Lung (tissue), 12 donors: ENCODE measurements around the gene WBP11. TPM values are rescaled to one million over a fixed set of nuclear protein-coding genes. Genes with fewer than 3 reads are reported as not detected.

Source experiments
- ATAC-seq: fragments of 200-7000 bp; cut with Tn5 transposase; one replicate; pipeline ENCODE4 v1.9.1; 2020; ENCODE audit warnings: moderate number of reproducible peaks; ENCODE audit not compliant: insufficient read depth, low FRiP score
- DNase-seq, 3 donors: peaks; one replicate each; pipeline ENCODE4 v3.0.0-alpha.2; 2013 to 2017
- H3K27ac ChIP-seq, 2 donors: one replicate each; pipeline ENCODE4 v1.5.1; 2013; ENCODE audit warnings: mild to moderate bottlenecking in 2 of 2, moderate library complexity in 2 of 2, control low read depth in 1 of 2, inconsistent platforms in 1 of 2, low read depth in 1 of 2, low read length in 1 of 2
- H3K27me3 ChIP-seq, 3 donors: one replicate each; pipeline ENCODE4 v1.5.1; 2013; ENCODE audit warnings: low read length in 2 of 3; ENCODE audit not compliant: control insufficient read depth in 3 of 3, insufficient read depth in 3 of 3
- H3K36me3 ChIP-seq, 4 donors: one replicate each; pipeline ENCODE4 v1.5.1; 2013; ENCODE audit warnings: low read length in 4 of 4, mild to moderate bottlenecking in 1 of 4, moderate library complexity in 1 of 4; ENCODE audit not compliant: control insufficient read depth in 4 of 4, insufficient read depth in 4 of 4
- H3K4me1 ChIP-seq, 5 donors: one replicate each; pipeline ENCODE4 v1.5.1; 2013; ENCODE audit warnings: low read length in 5 of 5, mild to moderate bottlenecking in 2 of 5, moderate library complexity in 1 of 5; ENCODE audit not compliant: control insufficient read depth in 5 of 5, insufficient read depth in 5 of 5
- H3K4me3 ChIP-seq: one replicate; pipeline ENCODE4 v1.5.1; 2013; ENCODE audit warnings: mild to moderate bottlenecking, control low read depth, moderate library complexity
- H3K9ac ChIP-seq, 2 donors: one replicate each; pipeline ENCODE4 v1.5.1; 2013; ENCODE audit warnings: low read length in 2 of 2, control low read depth in 1 of 2; ENCODE audit not compliant: insufficient read depth in 1 of 2
- H3K9me3 ChIP-seq, 4 donors: one replicate each; pipeline ENCODE4 v1.5.1; 2013; ENCODE audit warnings: low read length in 3 of 4, mild to moderate bottlenecking in 1 of 4, moderate library complexity in 1 of 4; ENCODE audit not compliant: control insufficient read depth in 4 of 4, insufficient read depth in 3 of 4
- CTCF ChIP-seq: IDR thresholded peaks from 2 replicates; pipeline ENCODE4 v1.5.1; 2012; ENCODE audit warnings: mild to moderate bottlenecking; ENCODE audit errors: control extremely low read depth, extremely low read depth
- WGBS, 2 donors: extraction: QIAGEN DNeasy Blood & Tissue Kit; methylation state at CpG; one replicate each; pipeline ENCODE4 v1.1.7; 2013; 5-methylcytosine and 5-hydroxymethylcytosine counted together
- polyA plus RNA-seq, 2 donors: library from polyadenylated mRNA; stranded (reverse); fragments of 200-250 nt; gene quantifications; one replicate each; pipeline ENCODE4 v1.2.1, GENCODE V29; 2013
- total RNA-seq, 2 donors: library from RNA; depleted of rRNA in 1 of 2; stranded (reverse); fragments of >200 nt in 1 of 2; gene quantifications; one replicate each; pipeline ENCODE4 v1.2.1, GENCODE V29; 2014 to 2021
- donor health status: control.
- donor health status: control.
- donor health status: Bipolar disorder and iron deficiency.
- donor health status: healthy.
- donor health status: DM: yes; HTN: yes; CAD: no.

Gene WBP11
- total and polyA plus RNA-seq, 4 donors: 14.8 to 52.8 (median 30.6) TPM

DNA sequence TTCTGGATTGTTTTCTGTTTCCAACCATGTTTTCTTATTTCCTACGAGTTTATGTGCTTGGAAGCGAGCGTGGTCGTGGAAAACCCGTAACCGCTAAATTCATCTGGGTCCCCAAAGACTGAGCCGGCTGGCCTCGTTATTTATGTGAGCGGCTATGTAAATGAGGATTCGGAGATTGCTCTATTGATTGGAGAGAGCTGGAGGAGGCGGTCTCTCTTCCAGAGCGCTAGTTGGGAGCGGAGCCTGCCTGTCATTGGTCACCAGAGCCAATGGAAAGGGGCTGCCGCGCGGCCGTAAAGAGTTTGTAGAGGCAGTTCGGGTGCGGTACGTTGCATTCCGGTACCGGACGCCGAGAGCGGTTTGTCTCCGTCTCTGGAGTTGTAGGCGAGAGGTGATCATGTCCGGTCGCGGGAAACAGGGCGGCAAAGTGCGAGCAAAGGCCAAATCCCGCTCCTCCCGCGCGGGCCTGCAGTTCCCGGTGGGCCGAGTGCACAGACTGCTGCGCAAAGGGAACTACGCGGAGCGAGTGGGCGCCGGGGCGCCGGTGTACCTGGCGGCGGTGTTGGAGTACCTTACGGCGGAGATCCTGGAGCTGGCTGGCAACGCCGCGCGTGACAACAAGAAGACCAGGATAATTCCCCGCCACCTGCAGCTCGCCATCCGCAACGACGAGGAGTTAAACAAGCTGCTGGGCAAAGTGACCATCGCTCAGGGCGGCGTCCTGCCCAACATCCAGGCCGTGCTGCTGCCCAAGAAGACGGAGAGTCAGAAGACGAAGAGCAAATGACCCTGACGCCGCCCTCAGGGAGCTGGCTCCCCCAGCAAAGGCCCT lies 29.0 kb downstream of the WBP11 start:
- Histone ChIP-seq H3K36me3 (no peaks in the 10 kb centered on the region), H3K4me1 (peaks cover 3 to 37% (median 7%) of the 10 kb centered on the region in 5 donors), H3K27me3 (no peaks in the 10 kb centered on the region), H3K4me3 (peak overlapping the region; percentile 55), H3K27ac (peak overlapping the region; percentile 94 to 98), H3K9ac (peak overlapping the region; percentile 79 to 80), H3K9me3 (no peaks in the 10 kb centered on the region)
- DNase-seq (peak; percentile 96 to 98 (median 98)), ATAC-seq (peak; percentile 83)
- WGBS, 2 donors: 0 to 1% methylated on average over 67 of the region's 67 CpGs
- no peak for TF ChIP-seq CTCF

DNA sequence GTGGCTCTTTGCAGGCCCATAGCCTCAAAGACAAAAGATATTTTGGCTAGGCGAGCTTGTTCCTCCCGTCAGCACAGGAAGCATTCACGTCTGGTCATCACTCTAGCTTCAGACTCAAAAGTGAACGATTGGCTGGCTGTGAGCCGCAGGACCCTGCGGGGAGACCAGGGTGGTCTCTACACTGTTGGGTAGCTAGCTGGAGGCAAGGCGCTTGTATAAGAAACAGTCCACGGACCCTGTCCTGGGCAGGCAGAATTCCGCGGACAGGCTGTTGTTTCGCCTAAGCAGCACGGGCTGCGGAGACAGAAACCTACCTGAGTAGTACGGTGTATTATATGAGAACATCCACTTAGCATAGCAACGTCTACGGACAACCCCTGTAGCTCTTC lies 29.6 kb downstream of the WBP11 start:
- TF ChIP-seq CTCF: no peak
- no peaks in the 10 kb centered on the region for H3K36me3 ChIP-seq
- ATAC-seq (no peak), DNase-seq (no peak)
- H3K27ac ChIP-seq: peak overlapping the region; percentile 52 to 98
- peak overlapping the region; percentile 20 for H3K4me3 ChIP-seq
- no peaks in the 10 kb centered on the region for H3K9me3 ChIP-seq
- H3K27me3 ChIP-seq: no peaks in the 10 kb centered on the region
- H3K4me1 ChIP-seq: peaks cover 4 to 43% (median 8%) of the 10 kb centered on the region in 5 donors
- WGBS, 2 donors: 24 to 35% methylated on average over 16 of the region's 16 CpGs
- peak overlapping the region in 1 of 2 donors; percentile 80 for H3K9ac ChIP-seq

- no peak overlapping the region for H3K9ac ChIP-seq
- H3K27ac ChIP-seq: no peak overlapping the region
- no peaks in the 10 kb centered on the region for H3K36me3 ChIP-seq
- ATAC-seq (no peak), DNase-seq (no peak)
- H3K4me3 ChIP-seq: no peak overlapping the region
- no peaks in the 10 kb centered on the region for H3K27me3 ChIP-seq
- no peak for TF ChIP-seq CTCF
- 93 to 95% methylated on average over 5 of the region's 5 CpGs for WGBS, 2 donors
- H3K4me1 ChIP-seq: peaks cover 4 to 43% (median 7%) of the 10 kb centered on the region in 5 donors
- no peaks in the 10 kb centered on the region for H3K9me3 ChIP-seq
Observed at GRCh38 chr12:14772946-14773345, 30.3 kb downstream of the WBP11 start.
